OCI-LY3 (cell line): Measurements from ENCODE around the gene PFKL.

Experiments
- CTCF ChIP-seq: fragments of 200-600, 300-600 bp; sonication (generic); IDR thresholded peaks from 2 replicates; pipeline ENCODE4 v1.5.1; 2014; ENCODE audit warnings: antibody characterized with exemption, low read length, low read depth
- EZH2phosphoT487 ChIP-seq: fragments of 200-600 bp; shearing (Covaris generic); IDR thresholded peaks from 2 replicates; pipeline ENCODE4 v1.6.1; 2018; ENCODE audit warnings: antibody characterized with exemption, mixed run types, low read depth

GRCh38 chr21:44312716-44313115 lies 12.9 kb downstream of the PFKL start:
- no peak for TF ChIP-seq EZH2phosphoT487
- no peak for TF ChIP-seq CTCF
